ENCODE data around the gene PTPRO. TPM values are rescaled to one million over a fixed set of nuclear protein-coding genes. Genes with fewer than 3 reads are reported as not detected.

The PTPRO gene
- total RNA-seq, 6 experiments from 2014 or later, result 0.07 to 0.19 (median 0.09) TPM; not detected in 1

DNA sequence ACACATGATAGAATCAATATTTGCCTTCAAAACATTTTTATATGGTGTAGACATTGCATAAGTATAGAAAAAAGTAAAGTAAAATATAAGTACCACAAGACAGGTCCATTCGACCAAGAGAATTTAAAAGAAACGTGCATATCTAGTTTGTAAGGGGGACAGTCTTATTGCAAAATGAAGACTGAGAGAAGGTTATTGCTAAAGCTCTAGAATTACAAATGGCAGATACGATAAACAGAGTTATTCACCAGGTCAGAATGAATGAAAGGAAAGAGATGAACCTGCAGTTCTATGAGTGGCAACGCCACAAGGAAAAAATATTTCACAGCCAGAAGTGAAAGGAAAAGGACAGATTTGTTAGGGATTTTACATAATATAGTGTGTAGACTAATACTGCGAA lies 224.8 kb downstream of the PTPRO start:
- H3K36me3 Mint-ChIP-seq (ENCODE audit: low read depth), result no peaks in the 10 kb centered on the region
- no peaks in the 10 kb centered on the region for H3K27me3 Mint-ChIP-seq (ENCODE audit: insufficient read depth)
- H3K9me3 Mint-ChIP-seq, result no peaks in the 10 kb centered on the region
- H3K4me1 Mint-ChIP-seq (ENCODE audit: low read depth), result peaks cover 15% of the 10 kb centered on the region
- H3K4me3 Mint-ChIP-seq, result no peak overlapping the region
- TF ChIP-seq, protein P1, sequence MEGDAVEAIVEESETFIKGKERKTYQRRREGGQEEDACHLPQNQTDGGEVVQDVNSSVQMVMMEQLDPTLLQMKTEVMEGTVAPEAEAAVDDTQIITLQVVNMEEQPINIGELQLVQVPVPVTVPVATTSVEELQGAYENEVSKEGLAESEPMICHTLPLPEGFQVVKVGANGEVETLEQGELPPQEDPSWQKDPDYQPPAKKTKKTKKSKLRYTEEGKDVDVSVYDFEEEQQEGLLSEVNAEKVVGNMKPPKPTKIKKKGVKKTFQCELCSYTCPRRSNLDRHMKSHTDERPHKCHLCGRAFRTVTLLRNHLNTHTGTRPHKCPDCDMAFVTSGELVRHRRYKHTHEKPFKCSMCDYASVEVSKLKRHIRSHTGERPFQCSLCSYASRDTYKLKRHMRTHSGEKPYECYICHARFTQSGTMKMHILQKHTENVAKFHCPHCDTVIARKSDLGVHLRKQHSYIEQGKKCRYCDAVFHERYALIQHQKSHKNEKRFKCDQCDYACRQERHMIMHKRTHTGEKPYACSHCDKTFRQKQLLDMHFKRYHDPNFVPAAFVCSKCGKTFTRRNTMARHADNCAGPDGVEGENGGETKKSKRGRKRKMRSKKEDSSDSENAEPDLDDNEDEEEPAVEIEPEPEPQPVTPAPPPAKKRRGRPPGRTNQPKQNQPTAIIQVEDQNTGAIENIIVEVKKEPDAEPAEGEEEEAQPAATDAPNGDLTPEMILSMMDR (IDR thresholded peaks at IDR 0.05), result no peak
- no peak overlapping the region for H3K27ac Mint-ChIP-seq
- DNase-seq, result no peak

DNA sequence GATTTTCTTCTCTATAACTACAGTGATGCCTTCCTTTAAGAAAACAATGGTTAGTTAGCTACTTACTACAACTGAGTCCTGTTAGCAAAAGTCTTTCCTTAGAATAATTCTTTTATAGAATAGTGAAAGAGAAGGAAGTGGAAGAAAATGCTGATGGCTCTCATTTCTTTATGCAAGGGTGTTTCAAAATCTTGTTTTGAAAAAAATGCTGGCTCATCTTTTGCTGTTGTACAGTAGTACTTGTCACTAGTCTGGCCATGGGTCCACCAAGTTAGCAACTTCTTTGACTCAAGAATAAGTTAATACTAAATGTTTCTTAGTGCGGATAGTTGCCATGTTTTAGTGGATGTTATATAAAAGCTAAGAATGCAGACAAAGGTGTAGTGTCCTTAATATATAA lies 225.4 kb downstream of the PTPRO start:
- Mint-ChIP-seq H3K27ac (no peak overlapping the region), H3K4me3 (no peak overlapping the region), H3K9me3 (no peaks in the 10 kb centered on the region), H3K36me3 (ENCODE audit: low read depth) (no peaks in the 10 kb centered on the region), H3K27me3 (ENCODE audit: insufficient read depth) (peaks cover 2% of the 10 kb centered on the region; the same call in 1 of the 2 replicates), H3K4me1 (ENCODE audit: low read depth) (peaks cover 16% of the 10 kb centered on the region)
- TF ChIP-seq, protein P1 (IDR thresholded peaks at IDR 0.05), result no peak
- DNase-seq, result no peak

DNA sequence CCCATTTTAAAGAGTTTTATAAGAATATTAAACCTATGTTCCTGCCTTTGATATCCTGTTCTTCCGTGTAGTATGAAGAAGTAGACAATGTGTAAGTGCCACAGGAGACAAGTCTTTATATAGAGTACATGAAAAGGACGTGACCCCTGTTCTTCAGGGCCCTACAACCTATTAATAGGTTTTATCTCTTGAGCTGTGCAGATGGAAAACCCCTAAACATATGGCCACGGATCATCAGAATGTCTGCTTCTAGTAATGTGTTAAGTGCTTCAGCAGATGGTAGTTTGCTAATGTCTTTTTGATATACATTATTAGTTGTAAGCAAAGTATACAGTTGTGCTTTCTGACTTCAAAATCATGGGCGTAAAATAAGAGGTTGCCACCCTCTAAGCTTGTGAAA lies 228.5 kb downstream of the PTPRO start:
- H3K27me3 Mint-ChIP-seq (ENCODE audit: insufficient read depth), result peaks cover 3% of the 10 kb centered on the region
- H3K4me1 Mint-ChIP-seq (ENCODE audit: low read depth), result peaks cover 17% of the 10 kb centered on the region
- H3K9me3 Mint-ChIP-seq, result no peaks in the 10 kb centered on the region
- H3K36me3 Mint-ChIP-seq (ENCODE audit: low read depth), result no peaks in the 10 kb centered on the region
- no peak overlapping the region for H3K4me3 Mint-ChIP-seq
- TF ChIP-seq, protein P1 (IDR thresholded peaks at IDR 0.05), result no peak
- DNase-seq, result no peak
- H3K27ac Mint-ChIP-seq, result no peak overlapping the region

DNA sequence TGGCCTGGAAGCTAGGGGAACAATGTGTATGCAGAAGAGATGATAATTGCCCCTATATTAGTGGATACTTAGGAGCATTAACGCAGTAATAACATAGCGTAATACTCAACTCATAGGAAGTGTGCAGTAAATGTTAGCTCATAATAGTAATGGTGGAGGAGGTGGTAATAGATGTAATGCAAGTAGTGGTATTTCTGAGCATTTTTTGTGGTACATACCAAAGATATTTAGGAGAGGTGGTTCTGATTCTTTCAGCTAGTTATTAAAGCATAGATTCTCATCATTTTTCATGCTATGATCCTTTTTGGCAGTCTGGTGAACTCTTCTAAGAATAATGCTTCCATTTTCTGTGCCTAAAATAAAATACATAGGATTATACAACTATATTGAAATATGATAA lies 233.1 kb downstream of the PTPRO start:
- no peak overlapping the region for H3K27ac Mint-ChIP-seq
- no peaks in the 10 kb centered on the region for H3K36me3 Mint-ChIP-seq (ENCODE audit: low read depth)
- H3K27me3 Mint-ChIP-seq (ENCODE audit: insufficient read depth), result peaks cover 3% of the 10 kb centered on the region
- TF ChIP-seq, protein P1 (IDR thresholded peaks at IDR 0.05), result no peak
- peak; percentile 4 for DNase-seq
- no peaks in the 10 kb centered on the region for H3K9me3 Mint-ChIP-seq
- peaks cover 55% of the 10 kb centered on the region for H3K4me1 Mint-ChIP-seq (ENCODE audit: low read depth)
- no peak overlapping the region for H3K4me3 Mint-ChIP-seq

DNA sequence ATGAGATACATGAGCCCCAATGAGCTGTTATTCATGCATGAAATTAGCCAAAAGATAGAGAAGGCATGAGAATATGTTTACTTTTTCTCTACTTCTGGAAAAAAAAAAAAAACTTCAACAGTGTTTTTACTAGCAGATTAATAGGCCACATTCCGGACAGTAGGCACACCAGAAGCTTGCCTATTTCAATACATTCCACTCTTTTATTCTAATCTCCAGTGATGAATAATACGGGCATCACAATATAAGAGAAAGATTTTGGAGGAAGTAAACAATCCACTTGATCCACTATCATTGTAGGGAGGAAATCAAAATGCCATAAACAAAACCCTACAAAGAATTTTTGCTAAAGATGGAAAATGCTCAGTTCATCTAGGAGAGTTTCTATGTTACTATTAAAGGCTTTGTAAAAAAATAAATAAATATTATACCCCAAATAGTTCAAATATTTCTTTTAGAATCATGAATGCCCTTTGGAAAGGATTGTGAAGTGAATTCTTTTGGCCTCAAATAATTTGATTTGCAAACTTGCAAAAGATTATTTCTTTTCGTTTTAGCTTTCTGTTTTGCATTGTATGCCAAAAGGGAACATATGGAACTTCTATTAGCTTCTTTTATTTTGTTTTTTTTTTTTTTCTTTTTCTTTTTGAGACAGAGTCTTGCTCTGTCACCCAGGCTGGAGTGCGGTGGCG lies 234.2 kb downstream of the PTPRO start:
- no peaks in the 10 kb centered on the region for H3K9me3 Mint-ChIP-seq
- peak; percentile 37 for DNase-seq

More for the DNA sequence above, 234.2 kb downstream of the PTPRO start:
- H3K27ac Mint-ChIP-seq, result no peak overlapping the region; the same call in 1 of the 2 replicates
- peaks cover 55% of the 10 kb centered on the region for H3K4me1 Mint-ChIP-seq (ENCODE audit: low read depth)
- H3K36me3 Mint-ChIP-seq (ENCODE audit: low read depth), result no peaks in the 10 kb centered on the region
- TF ChIP-seq, protein P1 (IDR thresholded peaks at IDR 0.05), result no peak
- peak overlapping the region; percentile 56 for H3K4me3 Mint-ChIP-seq
- H3K27me3 Mint-ChIP-seq (ENCODE audit: insufficient read depth), result peaks cover 3% of the 10 kb centered on the region
